NT2/D1 (cell line): ENCODE data around the gene LEO1.
A peak's percentile ranks its signal among the peaks of the same experiment; 100 is the strongest.

Experiments used
- DNase-seq: peaks from one replicate; pipeline ENCODE4 v3.0.0-alpha.2; 2011; ENCODE audit warnings: low read depth, low spot score
- H3K27me3 ChIP-seq: 2 replicates; pipeline ENCODE4 v1.6.0; 2011; ENCODE audit warnings: mild to moderate bottlenecking; ENCODE audit not compliant: insufficient read length, insufficient read depth
- H3K36me3 ChIP-seq: 2 replicates; pipeline ENCODE4 v1.6.1; 2011; ENCODE audit warnings: mild to moderate bottlenecking, low read length, mixed read lengths; ENCODE audit not compliant: insufficient read depth, insufficient read length
- H3K4me1 ChIP-seq: 2 replicates; pipeline ENCODE4 v1.5.1; 2011; ENCODE audit not compliant: insufficient read depth, insufficient read length
- H3K4me3 ChIP-seq: 2 replicates; pipeline ENCODE4 v1.5.1; 2011; ENCODE audit warnings: low read depth; ENCODE audit not compliant: insufficient read length
- H3K9ac ChIP-seq: 2 replicates; pipeline ENCODE4 v1.6.0; 2011; ENCODE audit warnings: low read depth; ENCODE audit not compliant: insufficient read length
- H3K9me3 ChIP-seq: 2 replicates; pipeline ENCODE4 v1.5.1; 2011; ENCODE audit warnings: mild to moderate bottlenecking, low read length; ENCODE audit not compliant: insufficient read depth
- SUZ12 ChIP-seq: IDR thresholded peaks from 2 replicates; pipeline ENCODE4 v1.6.1; 2011; ENCODE audit not compliant: insufficient read length, insufficient read depth; ENCODE audit errors: extremely low read depth
- YY1 ChIP-seq: IDR thresholded peaks from 2 replicates; pipeline ENCODE4 v1.6.1; 2011; ENCODE audit not compliant: insufficient read length, insufficient read depth
- ZNF274 ChIP-seq: IDR thresholded peaks from 2 replicates; pipeline ENCODE4 v1.6.1; 2011; ENCODE audit warnings: mild to moderate bottlenecking, low read depth, low read length

The LEO1 gene

DNA sequence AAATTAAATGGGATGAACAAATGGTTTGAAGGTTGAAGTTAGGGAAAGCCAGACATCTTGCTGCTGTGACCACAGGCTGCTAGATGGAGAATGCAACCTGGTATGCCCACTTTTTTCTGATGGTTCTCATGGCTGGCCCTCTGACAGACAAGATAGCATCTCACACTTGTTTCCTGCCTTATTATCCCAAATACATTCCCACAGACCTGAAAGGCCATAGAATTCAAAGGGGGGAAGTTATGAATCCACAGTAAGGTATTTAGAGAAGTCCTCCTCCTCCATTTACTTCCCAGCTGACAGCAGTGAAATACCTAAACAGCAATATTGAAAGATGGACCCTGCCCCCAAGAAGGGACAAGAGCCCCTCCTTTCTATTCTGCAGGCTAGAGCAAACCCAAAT is 32.4 kb downstream of the LEO1 start:
- Histone ChIP-seq H3K36me3 (peaks cover 3% of the 10 kb centered on the region), H3K9ac (no peak overlapping the region), H3K27me3 (no peaks in the 10 kb centered on the region), H3K9me3 (no peaks in the 10 kb centered on the region), H3K4me1 (no peaks in the 10 kb centered on the region), H3K4me3 (no peak overlapping the region)
- TF ChIP-seq ZNF274 (no peak), SUZ12 (no peak), YY1 (no peak)
- no peak for DNase-seq

DNA sequence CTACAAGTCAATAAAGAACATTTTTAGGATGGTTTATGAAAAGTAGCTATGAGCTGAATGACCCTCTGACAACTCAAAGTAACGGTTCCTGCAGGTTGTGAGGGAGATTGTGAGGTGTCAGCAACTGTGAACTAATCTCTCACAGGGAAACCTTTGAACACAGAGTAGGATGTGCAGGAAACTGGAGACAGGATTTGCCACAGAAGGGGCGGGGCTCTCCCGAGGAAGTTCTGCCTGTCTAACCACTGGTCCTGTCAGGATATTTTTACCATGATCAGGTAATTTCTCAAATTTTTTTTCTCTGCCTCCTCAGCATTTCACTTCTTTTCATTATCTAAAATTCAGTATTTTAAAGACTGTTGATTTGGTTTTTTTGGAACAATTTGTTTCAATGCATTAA is 33.3 kb downstream of the LEO1 start:
- no peak for DNase-seq
- H3K4me1 ChIP-seq = no peaks in the 10 kb centered on the region
- TF ChIP-seq ZNF274 = no peak
- no peaks in the 10 kb centered on the region for H3K9me3 ChIP-seq
- peaks cover 3% of the 10 kb centered on the region for H3K36me3 ChIP-seq
- H3K9ac ChIP-seq = no peak overlapping the region
- H3K27me3 ChIP-seq = no peaks in the 10 kb centered on the region
- H3K4me3 ChIP-seq = no peak overlapping the region

DNA sequence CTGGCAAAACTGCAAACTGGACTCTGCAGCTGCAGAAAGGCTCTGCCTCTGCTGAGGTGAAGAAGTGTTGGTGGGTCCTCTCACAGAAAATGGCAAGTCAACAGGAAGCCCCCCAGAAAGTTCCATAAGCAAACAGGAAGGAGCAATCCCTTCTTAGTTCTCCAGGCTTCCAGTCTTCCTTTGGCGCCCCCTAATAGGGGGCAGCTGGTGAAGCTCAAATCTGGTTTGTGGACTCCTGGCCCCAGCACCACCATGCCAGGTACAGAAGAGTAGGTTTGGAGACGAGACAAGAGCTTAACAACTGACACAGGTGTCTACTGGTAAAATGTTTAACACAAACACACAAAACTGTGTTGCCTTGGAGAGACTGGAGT is 35.5 kb downstream of the LEO1 start:
- Histone ChIP-seq H3K27me3 (no peaks in the 10 kb centered on the region), H3K4me1 (no peaks in the 10 kb centered on the region), H3K36me3 (peaks cover 3% of the 10 kb centered on the region), H3K9ac (no peak overlapping the region), H3K4me3 (peak overlapping the region; percentile 11), H3K9me3 (no peaks in the 10 kb centered on the region)
- TF ChIP-seq SUZ12 (no peak), ZNF274 (no peak), YY1 (no peak)
- DNase-seq = peak; percentile 8

DNA sequence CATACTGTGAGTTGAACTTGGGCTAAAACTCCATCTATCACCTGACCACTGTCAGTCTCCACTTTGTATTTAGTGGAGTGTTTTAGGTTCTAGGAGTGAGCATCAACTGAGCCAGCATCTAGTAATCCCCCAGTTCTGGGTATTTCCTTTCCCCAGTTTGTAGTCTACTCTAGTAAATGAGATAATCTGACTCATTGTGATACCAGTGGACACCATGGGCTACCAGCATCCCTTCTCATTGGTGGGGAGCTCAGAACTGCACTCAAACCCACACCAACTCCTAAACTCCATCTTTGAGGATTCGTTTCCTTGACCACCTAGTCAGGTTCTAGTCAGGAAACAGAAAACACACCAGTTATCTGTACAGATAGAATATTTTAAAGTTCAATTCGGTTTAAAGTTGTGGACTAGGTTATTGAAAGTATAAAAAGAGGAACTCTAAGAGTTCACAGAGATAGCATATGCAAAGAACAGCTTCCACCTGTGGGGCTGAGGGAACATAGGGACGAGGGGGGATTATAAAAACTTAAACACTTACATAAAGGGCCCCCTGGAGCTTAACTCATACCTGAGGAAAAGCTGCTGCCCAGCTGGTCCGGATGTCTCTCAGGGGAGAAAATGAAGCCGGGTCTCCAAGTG is 36.0 kb downstream of the LEO1 start:
- peaks cover 6% of the 10 kb centered on the region for H3K36me3 ChIP-seq

DNA sequence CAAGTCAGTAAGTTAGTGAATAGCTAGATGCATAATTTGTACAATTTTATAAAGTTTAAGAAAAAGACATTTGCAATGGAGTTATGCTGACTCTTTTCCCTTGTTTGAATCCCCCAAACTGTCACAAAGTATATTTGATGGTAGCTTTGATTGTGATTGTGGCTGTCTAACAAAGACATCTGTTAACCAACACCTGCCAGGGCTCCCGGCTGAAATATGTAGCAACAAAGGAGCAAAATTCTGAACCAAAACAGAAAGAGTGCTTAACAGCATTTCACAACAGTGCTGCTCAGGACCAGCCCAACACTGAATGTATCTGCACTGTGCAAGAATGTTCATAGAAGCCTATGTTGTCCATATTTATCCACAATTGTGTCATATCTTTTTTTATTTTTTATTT is 39.4 kb downstream of the LEO1 start:
- Histone ChIP-seq H3K4me3 (no peak overlapping the region), H3K27me3 (no peaks in the 10 kb centered on the region), H3K36me3 (peaks cover 3% of the 10 kb centered on the region), H3K9ac (no peak overlapping the region), H3K4me1 (peaks cover 3% of the 10 kb centered on the region), H3K9me3 (no peaks in the 10 kb centered on the region)
- no peak for TF ChIP-seq ZNF274
- TF ChIP-seq SUZ12 = no peak
- TF ChIP-seq YY1 = no peak
- DNase-seq = no peak

More for the DNA sequence above, 36.0 kb downstream of the LEO1 start:
- Histone ChIP-seq H3K9ac (no peak overlapping the region), H3K4me3 (peak overlapping the region; percentile 11), H3K9me3 (no peaks in the 10 kb centered on the region), H3K27me3 (no peaks in the 10 kb centered on the region), H3K4me1 (peaks cover 2% of the 10 kb centered on the region)
- TF ChIP-seq SUZ12 (no peak), ZNF274 (no peak), YY1 (no peak)
- DNase-seq = no peak

DNA sequence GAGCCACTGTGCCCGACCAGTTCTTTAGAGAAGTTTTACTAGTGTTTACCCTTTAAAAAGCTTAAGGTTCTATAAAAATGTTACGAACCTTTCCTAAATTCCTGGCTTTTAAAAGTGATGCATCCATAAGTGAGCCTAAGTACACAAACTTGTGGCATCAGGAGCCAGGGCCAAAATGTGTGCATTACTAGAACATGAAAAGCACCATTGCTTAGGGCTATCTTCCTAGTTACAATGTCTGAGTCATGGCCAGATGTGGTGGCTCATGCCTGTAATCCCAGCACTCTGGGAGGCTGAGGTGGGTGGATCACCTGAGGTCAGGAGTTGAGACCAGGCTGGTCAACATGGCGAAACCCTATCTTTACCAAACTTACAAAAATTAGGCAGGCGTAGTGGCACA is 39.9 kb downstream of the LEO1 start:
- H3K9ac ChIP-seq = no peak overlapping the region
- no peak overlapping the region for H3K4me3 ChIP-seq
- H3K36me3 ChIP-seq = peaks cover 3% of the 10 kb centered on the region
- DNase-seq = no peak
- no peaks in the 10 kb centered on the region for H3K27me3 ChIP-seq
- H3K9me3 ChIP-seq = no peaks in the 10 kb centered on the region
- peaks cover 3% of the 10 kb centered on the region for H3K4me1 ChIP-seq
- no peak for TF ChIP-seq SUZ12
- TF ChIP-seq ZNF274 = no peak
- no peak for TF ChIP-seq YY1

DNA sequence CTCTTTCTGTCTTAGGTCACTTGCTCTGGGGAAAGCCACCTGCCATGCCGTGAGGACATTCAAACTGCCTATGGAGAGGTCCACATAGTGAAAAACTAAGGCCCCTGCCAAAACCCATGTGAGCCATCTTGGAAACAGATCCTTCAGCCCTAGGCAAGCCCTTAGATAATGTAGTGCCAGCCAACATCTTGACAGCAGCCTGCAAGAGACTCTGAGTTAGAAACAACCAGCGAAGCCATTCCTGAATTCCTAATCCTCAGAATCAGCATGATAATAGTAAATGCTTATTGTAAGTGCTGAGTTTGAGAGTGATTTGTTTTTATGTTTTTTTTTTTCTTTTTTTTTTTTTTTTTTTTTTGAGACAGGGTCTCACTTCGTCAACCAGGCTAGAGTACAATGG is 40.6 kb downstream of the LEO1 start:
- TF ChIP-seq ZNF274 (no peak), SUZ12 (no peak), YY1 (no peak)
- Histone ChIP-seq H3K9ac (no peak overlapping the region), H3K27me3 (no peaks in the 10 kb centered on the region), H3K36me3 (peaks cover 3% of the 10 kb centered on the region), H3K4me1 (peaks cover 3% of the 10 kb centered on the region), H3K9me3 (no peaks in the 10 kb centered on the region), H3K4me3 (no peak overlapping the region)
- DNase-seq = no peak

DNA sequence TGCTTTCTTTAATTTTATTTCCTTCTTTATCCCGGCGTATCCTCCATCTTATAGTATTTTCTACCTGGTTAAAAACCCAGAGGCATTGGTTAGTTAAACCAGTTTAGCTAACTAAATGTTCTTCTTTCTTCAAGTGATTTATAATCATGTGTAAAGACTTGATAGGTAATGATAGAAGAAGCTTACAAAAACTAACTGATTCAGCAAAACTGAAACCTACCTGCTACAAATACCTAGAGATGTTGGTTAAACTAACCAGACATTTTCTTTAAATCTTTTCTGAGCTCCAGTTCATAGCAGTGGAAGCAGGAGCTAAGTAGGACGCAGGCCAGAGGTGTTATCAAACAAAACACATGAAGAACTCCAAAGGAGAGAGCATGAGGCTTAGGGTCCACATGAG is 44.8 kb downstream of the LEO1 start:
- DNase-seq = no peak
- H3K27me3 ChIP-seq = no peaks in the 10 kb centered on the region
- H3K9me3 ChIP-seq = no peaks in the 10 kb centered on the region
- TF ChIP-seq ZNF274 = no peak
- no peak for TF ChIP-seq SUZ12
- TF ChIP-seq YY1 = no peak
- peaks cover 22% of the 10 kb centered on the region for H3K36me3 ChIP-seq
- no peak overlapping the region for H3K9ac ChIP-seq
- H3K4me1 ChIP-seq = peaks cover 3% of the 10 kb centered on the region
- no peak overlapping the region for H3K4me3 ChIP-seq
